Heart left ventricle (tissue), 13 donors: Measurements from ENCODE around the gene NEDD4L.

Source experiments
- POLR2A ChIP-seq, 2 donors: fragments of 450-650 bp; IDR thresholded peaks; one replicate each; pipeline ENCODE4 v1.6.1; 2017; ENCODE audit warnings: antibody characterized with exemption in 2 of 2, mild to moderate bottlenecking in 2 of 2, moderate library complexity in 2 of 2
- TF ChIP-seq, protein P1 (sequence below), 12 donors: fragments of 200-600 bp; sonication (generic) in 4 of 12; IDR thresholded peaks; one replicate each; pipeline versions ENCODE4 v1.5.0 to v1.8.0; 2018 to 2022; ENCODE audit warnings: antibody characterized with exemption in 12 of 12, mild to moderate bottlenecking in 5 of 12
- donor health status: ischemic (EF 13 %, LVEDD 7.1; RV severe dilation, severe dysfunction).
- donor health status: DM: no; HTN: yes; CAD: no.
- donor health status: DM: no; HTN: no; CAD: no.
- donor health status: ischemic (EF 25% LVEDD 6.9; RV normal size, moderate dysfunction).
- donor health status: ischemic (EF 25% LVEDD 5.7; RV mildly dilated, moderate dysfunction).
- donor health status: ischemic (EF 35%, LVEDD 5.7; RV mildly dilated, moderate dysfunction).
- donor health status: nonischemic (EF 11% LVEDD 7.7; RV severe dilation, severe dysfunction).
- donor health status: DM: yes; HTN: yes; CAD: no.
- donor health status: PGD.
- donor health status: ischemic (EF 29% LVEDD 5.4; RV normal size, mild dysfunction).
- donor health status: nonischemic (EF 23%, LVEDD 6.1; RV moderate dilation, normal function).

DNA sequence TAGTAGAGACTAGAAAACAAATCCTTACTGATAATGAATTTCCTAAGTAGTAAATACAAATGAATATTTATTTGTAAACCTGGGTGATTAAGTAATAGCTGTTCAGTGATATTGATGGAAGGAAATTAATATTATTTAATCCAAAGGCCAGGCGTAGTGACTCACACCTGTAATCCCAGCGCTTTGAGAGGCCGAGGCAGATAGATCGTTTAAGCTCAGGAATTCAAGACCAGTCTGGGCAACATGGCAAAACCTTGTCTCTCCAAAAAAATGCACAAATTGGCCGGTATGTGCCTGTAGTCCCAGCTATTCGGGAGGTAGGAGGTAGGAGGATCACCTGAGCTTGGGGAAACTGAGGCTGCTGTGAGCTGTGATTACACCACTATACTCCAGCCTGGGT is 228.2 kb downstream of the NEDD4L start:
- TF ChIP-seq, protein P1, sequence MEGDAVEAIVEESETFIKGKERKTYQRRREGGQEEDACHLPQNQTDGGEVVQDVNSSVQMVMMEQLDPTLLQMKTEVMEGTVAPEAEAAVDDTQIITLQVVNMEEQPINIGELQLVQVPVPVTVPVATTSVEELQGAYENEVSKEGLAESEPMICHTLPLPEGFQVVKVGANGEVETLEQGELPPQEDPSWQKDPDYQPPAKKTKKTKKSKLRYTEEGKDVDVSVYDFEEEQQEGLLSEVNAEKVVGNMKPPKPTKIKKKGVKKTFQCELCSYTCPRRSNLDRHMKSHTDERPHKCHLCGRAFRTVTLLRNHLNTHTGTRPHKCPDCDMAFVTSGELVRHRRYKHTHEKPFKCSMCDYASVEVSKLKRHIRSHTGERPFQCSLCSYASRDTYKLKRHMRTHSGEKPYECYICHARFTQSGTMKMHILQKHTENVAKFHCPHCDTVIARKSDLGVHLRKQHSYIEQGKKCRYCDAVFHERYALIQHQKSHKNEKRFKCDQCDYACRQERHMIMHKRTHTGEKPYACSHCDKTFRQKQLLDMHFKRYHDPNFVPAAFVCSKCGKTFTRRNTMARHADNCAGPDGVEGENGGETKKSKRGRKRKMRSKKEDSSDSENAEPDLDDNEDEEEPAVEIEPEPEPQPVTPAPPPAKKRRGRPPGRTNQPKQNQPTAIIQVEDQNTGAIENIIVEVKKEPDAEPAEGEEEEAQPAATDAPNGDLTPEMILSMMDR (IDR thresholded peaks at IDR 0.05) = no peak
- TF ChIP-seq POLR2A (IDR thresholded peaks at IDR 0.05) = no peak
